Left ventricle myocardium superior (tissue), 1 donor: ENCODE data around the gene HEXIM1. TPM values are rescaled to one million over a fixed set of nuclear protein-coding genes. Genes with fewer than 3 reads are reported as not detected.

Experiments used
- ATAC-seq: fragments of 200-7000 bp; cut with Tn5 transposase; one replicate; pipeline ENCODE4 v1.9.1; 2020; ENCODE audit warnings: mild to moderate bottlenecking, moderate library complexity
- DNase-seq: peaks from one replicate; pipeline ENCODE4 v3.0.0-alpha.2; 2020
- intact Hi-C: fragments of 100-400 bp; cut with micrococcal nuclease; formaldehyde crosslinking; loops from one replicate; pipeline ENCODE4 v1.11.0; 2022
- total RNA-seq: library from RNA; stranded (reverse); fragmentation: NEBNext Ultra II Directional; extraction: Animal tissue kit (Norgen Biotek cat#: 25700); gene quantifications from one replicate; pipeline ENCODE4 v1.2.1, GENCODE V29; 2021
- donor health status: DM: no; HTN: yes; CAD: no; lungs with severe emphysema.

The HEXIM1 gene
- total RNA-seq, 1 donor from 2014 or later = 35.1 TPM

DNA sequence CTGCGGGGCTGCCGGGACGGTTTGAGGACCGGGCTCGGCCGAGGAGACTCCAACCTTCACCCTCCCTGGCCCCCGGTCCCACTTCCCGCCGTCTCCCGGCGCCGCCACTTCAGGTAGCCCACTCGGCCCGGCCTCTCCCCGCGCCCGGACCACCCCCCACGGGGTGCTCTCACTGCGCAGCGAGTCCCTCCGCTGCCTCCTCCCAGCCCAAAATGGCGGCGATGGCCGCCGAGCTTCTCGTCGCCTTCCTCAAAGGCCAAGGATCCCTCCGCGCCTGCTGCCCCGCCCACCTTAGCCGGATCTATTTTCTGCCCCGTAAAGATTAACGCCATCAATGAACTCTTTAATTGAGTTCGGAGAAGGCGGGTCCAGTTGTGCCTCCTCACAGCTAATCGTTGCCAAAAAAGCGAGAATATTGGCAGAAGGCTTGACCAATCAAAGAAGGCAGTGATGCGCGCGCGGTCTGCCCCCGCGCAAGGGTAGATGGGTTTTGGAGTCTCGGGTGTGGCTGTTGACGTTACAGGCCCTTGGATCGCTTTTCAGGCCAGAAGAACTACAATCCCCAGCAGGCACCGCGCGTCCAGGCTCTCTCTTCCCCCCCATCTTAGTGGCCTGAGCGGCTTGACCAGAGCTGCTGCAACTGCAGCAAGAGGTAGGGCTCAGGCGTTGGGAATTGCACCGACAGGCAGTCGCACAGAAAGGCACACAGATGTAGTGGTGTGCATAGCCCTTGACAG lies 13.2 kb downstream of the HEXIM1 start, which contains the start of gene HEXIM2:
HEXIM2 (plus strand) TSS at position 588 of the 737 bp plus-strand sequence. CDS start 919 bp downstream, outside the sequence.
- DNase-seq = peak; percentile 98
- ATAC-seq = peak; percentile 95
- intact Hi-C loops = no loop called here

GRCh38 chr17:45162025-45162687 lies 13.9 kb downstream of the HEXIM1 start:
- peak; percentile 49 for DNase-seq
- peak; percentile 0 for ATAC-seq
- intact Hi-C loops = no loop called here

DNA sequence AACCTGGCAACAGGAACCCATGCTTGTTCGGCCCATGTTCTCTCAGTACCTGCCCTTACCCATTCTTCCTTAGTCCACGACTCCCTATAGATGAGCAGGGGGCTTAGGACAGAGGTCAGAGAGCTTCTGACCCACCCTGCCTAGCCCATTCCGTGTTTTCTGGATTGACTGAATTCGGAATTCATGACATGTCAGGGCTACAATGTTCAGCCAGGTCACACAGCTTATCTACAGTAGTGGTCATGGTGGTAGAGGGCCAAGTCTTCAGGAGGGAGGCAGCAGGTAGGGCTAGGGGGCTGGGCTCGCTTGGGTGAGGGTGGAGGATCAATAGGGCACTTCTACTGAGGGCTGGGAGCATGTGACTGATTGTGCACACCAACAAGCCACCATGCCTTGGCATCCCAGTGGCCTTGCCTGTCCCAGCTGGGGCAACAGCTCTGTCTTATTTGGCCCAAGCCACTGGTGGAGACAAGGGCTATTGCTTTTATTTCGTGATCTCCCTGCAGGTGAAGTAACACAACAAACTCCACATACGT lies 16.5 kb downstream of the HEXIM1 start:
- ATAC-seq = no peak
- DNase-seq = no peak
- intact Hi-C loops = no loop called here

DNA sequence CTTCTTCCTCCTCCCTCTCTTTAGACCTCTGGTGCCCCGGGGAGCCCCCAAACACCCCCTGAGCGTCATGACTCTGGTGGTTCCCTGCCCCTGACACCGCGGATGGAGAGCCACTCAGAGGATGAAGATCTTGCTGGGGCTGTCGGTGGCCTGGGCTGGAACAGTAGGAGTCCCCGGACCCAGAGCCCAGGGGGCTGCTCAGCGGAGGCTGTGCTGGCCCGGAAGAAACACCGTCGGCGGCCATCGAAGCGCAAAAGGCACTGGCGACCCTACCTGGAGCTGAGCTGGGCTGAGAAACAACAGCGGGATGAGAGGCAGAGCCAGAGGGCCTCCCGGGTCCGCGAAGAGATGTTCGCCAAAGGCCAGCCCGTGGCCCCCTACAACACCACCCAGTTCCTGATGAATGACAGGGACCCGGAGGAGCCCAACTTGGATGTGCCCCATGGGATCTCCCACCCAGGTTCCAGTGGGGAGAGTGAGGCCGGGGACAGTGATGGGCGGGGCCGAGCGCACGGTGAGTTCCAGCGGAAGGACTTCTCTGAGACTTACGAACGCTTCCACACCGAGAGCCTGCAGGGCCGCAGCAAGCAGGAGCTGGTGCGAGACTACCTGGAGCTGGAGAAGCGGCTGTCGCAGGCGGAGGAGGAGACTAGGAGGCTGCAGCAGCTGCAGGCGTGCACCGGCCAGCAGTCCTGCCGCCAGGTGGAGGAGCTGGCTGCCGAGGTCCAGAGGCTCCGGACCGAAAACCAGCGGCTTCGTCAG lies 20.9 kb downstream of the HEXIM1 start:
- DNase-seq = no peak
- intact Hi-C loops = no loop called here

DNA sequence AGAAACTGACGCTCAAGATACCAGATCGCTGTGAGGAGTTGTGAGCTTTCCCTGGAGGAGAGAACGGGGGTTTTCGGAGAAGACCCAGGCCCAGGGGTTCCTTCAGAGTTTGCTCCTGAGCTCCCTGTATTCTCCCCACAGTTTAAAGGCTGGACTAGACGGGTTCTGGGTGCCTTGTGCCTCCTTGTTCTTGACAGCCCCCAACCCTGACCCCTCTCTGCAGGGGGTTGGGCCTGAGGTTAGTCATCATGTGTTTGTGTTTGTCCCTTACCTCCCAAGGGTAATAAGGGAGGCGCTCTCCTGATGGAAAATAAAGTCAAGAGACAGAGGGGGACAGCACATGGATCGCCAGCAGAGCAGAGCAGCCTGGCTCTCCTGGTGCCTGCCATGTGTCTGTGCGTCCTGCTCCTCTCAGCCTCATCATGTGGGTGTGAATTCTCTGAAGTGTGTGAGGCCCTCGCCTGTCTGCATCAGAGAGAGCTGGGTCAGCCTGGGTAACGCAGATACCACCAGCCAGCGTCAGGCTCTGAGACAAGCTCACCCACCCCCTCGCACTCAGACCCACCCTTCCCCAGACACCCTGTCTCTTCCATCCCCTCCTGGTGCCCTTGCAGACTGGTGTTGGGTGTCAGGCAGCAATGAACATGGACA lies 22.1 kb downstream of the HEXIM1 start:
- DNase-seq = no peak
- intact Hi-C loops = no loop called here
- ATAC-seq = no peak

More for the DNA sequence above, 20.9 kb downstream of the HEXIM1 start:
- no peak for ATAC-seq

DNA sequence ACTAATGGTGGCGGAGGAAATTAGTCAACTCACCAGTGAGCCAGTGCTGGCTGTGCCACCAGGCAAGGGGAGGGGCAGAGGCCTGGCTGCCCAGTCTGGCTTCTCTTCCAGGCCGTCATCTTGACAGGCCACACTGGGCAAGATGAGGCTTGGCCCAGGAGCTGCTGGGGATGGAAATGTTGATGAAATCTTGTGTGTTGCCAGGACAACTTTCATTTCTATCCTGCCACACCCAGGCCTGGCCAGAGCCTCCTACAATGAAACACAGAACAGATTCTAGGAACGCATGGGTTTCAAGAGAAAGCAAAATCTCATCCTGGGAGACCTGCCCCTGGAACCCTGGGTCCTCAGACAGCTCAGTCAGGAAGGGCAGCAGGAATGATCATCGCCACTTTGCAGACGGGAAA lies 22.7 kb downstream of the HEXIM1 start:
- intact Hi-C loops = no loop called here
- DNase-seq = peak; percentile 71
- ATAC-seq = peak; percentile 76

DNA sequence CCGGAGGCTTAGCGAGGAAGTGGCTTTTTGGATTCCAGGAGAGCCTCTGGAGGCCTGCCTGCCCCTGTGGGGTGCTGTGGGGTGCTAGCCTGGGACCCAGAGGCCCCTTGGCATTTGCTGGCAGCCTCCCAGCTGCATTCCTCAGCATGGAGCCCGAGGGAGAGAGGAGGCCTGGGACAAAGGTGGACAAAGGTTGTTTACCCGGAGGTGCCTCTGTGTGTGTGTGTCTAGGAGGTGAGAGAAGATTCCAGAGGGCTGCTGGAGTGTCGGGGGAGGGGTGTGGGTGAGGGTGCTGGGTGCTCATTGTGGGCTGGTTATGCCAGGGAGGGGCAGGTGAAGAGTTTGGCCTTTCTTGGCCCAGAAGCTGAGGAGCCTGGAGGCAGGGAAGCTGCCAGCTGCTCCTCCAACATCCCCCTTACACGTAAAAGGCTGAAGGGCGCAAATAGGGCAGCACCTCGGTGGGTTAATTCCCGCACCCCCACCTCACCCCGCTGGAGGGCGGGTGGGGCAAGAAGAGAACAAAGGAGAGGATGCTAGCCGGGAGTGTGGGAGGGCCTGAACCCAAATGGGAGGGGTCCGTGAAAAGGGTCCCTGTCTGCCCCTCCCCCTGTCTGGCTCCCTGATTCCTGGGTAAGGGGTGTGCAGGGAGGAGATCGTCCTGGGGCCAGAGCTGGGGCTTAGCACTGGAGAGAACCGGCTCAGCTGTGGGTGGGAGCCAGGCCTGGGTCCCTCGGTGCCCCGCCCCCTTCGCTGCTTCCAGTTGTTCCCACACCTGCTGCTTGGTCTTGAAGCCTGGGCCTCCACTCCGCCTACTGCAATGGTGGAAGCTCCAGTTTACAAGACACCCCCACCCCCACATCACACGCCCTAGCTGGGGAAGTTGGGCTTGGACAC lies 23.3 kb downstream of the HEXIM1 start:
- DNase-seq (no peak), ATAC-seq (peak; percentile 19)
- intact Hi-C loops = no loop called here

GRCh38 chr17:45172232-45172540 lies 23.9 kb downstream of the HEXIM1 start:
- ATAC-seq = no peak

GRCh38 chr17:45172541-45173286 lies 24.4 kb downstream of the HEXIM1 start:
- peak; percentile 74 for DNase-seq
- peak; percentile 88 for ATAC-seq
- intact Hi-C loops = no loop called here

More at GRCh38 chr17:45172232-45172540, 23.9 kb downstream of the HEXIM1 start:
- intact Hi-C loops = no loop called here
- no peak for DNase-seq

GRCh38 chr17:45175759-45176115 lies 27.5 kb downstream of the HEXIM1 start:
- DNase-seq = no peak
- intact Hi-C loops = no loop called here
- no peak for ATAC-seq

GRCh38 chr17:45177563-45177962 lies 29.3 kb downstream of the HEXIM1 start:
- ATAC-seq (no peak), DNase-seq (no peak)
- intact Hi-C loops = no loop called here

DNA sequence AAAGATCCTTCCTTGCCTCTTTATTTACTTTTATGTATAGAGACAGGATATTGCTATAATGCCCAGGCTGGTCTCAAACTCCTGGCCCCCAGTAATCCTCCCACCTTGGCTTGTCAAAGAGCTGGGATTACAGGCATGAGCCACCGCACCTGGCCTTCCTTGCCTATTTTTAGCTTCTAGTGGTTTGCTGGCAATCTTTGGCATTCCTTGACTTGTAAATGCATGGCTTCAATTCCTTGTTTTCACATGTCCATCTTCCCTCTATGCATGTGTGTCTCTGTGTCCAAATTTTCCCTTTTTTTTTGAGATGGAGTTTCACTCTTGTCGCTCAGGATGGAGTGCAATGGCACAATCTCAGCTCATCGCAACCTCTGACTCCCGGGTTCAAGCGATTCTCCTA lies 35.9 kb downstream of the HEXIM1 start:
- intact Hi-C loops = no loop called here
- DNase-seq (no peak), ATAC-seq (no peak)

GRCh38 chr17:45186801-45187354 lies 38.6 kb downstream of the HEXIM1 start:
- no peak for DNase-seq
- intact Hi-C loops = no loop called here
- ATAC-seq = no peak

DNA sequence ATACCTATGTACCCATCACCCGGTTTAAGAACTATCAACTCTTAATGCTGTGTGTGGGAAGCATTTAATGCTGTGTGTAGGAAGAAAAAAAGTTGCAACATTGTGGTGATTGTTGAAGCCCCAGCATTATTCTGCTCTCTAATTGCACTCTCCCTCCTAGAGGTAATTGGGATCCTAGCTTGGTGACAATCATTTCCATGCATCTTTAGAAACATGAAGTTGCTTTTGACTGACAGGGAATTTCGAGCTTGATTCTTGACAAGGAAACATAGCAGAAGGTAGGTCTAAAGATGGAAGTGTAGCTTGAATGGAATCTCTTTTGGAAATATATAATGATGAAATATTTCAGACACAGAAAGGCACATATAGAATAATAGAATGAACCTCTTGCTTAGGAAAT lies 40.7 kb downstream of the HEXIM1 start:
- DNase-seq = no peak
- no peak for ATAC-seq
- intact Hi-C loops = no loop called here

GRCh38 chr17:45190503-45191255 lies 42.4 kb downstream of the HEXIM1 start:
- intact Hi-C loops = no loop called here
- ATAC-seq (no peak), DNase-seq (no peak)

- no peak for ATAC-seq
- DNase-seq = no peak
- intact Hi-C loops = no loop called here
Observed at GRCh38 chr17:45195424-45195823, 47.1 kb downstream of the HEXIM1 start.

DNA sequence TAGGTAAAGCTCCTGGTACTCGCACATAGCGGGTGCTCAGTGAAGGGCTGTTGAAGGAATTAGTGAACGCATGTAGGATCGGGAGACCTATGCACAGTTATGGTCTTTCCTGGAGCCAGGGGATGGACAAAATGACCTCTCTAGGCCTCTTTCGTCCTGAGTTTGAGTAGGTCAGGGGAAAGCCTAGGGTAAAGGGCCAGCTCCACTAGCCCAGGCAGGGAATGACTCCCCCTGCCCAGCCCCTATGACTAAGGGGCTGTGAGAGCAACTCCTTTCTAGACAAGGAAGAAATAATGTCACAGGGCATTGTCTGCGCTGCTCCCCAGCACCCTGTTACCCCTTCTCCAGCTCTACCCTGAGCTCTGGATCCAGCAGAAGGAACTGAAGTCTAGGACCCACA lies 48.8 kb downstream of the HEXIM1 start:
- DNase-seq (no peak), ATAC-seq (no peak)
- intact Hi-C loops = no loop called here
